Measurements from ENCODE around the gene BAMBI.

The BAMBI gene

GRCh38 chr10:28714401-28715053 is 37.2 kb downstream of the BAMBI start:
- no peak overlapping the region for H3K27ac Mint-ChIP-seq
- no peak for DNase-seq
- no peaks in the 10 kb centered on the region for H3K9me3 Mint-ChIP-seq
- peaks cover 22% of the 10 kb centered on the region for H3K4me1 Mint-ChIP-seq
- H3K4me3 Mint-ChIP-seq = no peak overlapping the region
- H3K27me3 Mint-ChIP-seq (ENCODE audit: low read depth, poor library complexity) = peaks cover 9% of the 10 kb centered on the region
- TF ChIP-seq CTCF (IDR thresholded peaks at IDR 0.05) = no peak
- H3K36me3 Mint-ChIP-seq (ENCODE audit: low read depth) = no peaks in the 10 kb centered on the region

- H3K36me3 Mint-ChIP-seq (ENCODE audit: low read depth) = no peaks in the 10 kb centered on the region
- no peak for TF ChIP-seq CTCF (IDR thresholded peaks at IDR 0.05)
- no peaks in the 10 kb centered on the region for H3K9me3 Mint-ChIP-seq
- DNase-seq = no peak
- peaks cover 22% of the 10 kb centered on the region for H3K4me1 Mint-ChIP-seq
- no peak overlapping the region for H3K4me3 Mint-ChIP-seq
- H3K27me3 Mint-ChIP-seq (ENCODE audit: low read depth, poor library complexity) = peaks cover 9% of the 10 kb centered on the region
- H3K27ac Mint-ChIP-seq = no peak overlapping the region
These were observed 37.9 kb downstream of the BAMBI start for GRCh38 chr10:28715246-28715645.

- H3K27ac Mint-ChIP-seq = no peak overlapping the region
- peaks cover 9% of the 10 kb centered on the region for H3K27me3 Mint-ChIP-seq (ENCODE audit: low read depth, poor library complexity)
- TF ChIP-seq CTCF (IDR thresholded peaks at IDR 0.05) = no peak
- no peak overlapping the region for H3K4me3 Mint-ChIP-seq
- no peaks in the 10 kb centered on the region for H3K9me3 Mint-ChIP-seq
- H3K4me1 Mint-ChIP-seq = peaks cover 22% of the 10 kb centered on the region
- H3K36me3 Mint-ChIP-seq (ENCODE audit: low read depth) = no peaks in the 10 kb centered on the region
- no peak for DNase-seq
These were observed 38.4 kb downstream of the BAMBI start for GRCh38 chr10:28715757-28716156.

- Mint-ChIP-seq H3K4me3 (no peak overlapping the region), H3K4me1 (peaks cover 30% of the 10 kb centered on the region), H3K9me3 (no peaks in the 10 kb centered on the region), H3K36me3 (ENCODE audit: low read depth) (no peaks in the 10 kb centered on the region), H3K27me3 (ENCODE audit: low read depth, poor library complexity) (peaks cover 17% of the 10 kb centered on the region), H3K27ac (no peak overlapping the region)
- no peak for TF ChIP-seq CTCF (IDR thresholded peaks at IDR 0.05)
- DNase-seq = no peak
These were observed 39.4 kb downstream of the BAMBI start for GRCh38 chr10:28716748-28717147.

- Mint-ChIP-seq H3K27ac (no peak overlapping the region), H3K9me3 (no peaks in the 10 kb centered on the region), H3K4me1 (peaks cover 33% of the 10 kb centered on the region), H3K36me3 (ENCODE audit: low read depth) (no peaks in the 10 kb centered on the region), H3K4me3 (no peak overlapping the region), H3K27me3 (ENCODE audit: low read depth, poor library complexity) (peaks cover 23% of the 10 kb centered on the region)
- no peak for TF ChIP-seq CTCF (IDR thresholded peaks at IDR 0.05)
- DNase-seq = no peak
These were observed 40.4 kb downstream of the BAMBI start for GRCh38 chr10:28717656-28718201.

Measured in nephron progenitor cell (in vitro differentiated cells).